H9 (cell line): ENCODE results near the gene COQ7. TPM values are rescaled to one million over a fixed set of nuclear protein-coding genes. Genes with fewer than 3 reads are reported as not detected.
A peak's percentile ranks its signal among the peaks of the same experiment; 100 is the strongest.

ENCODE experiments used
- DNase-seq: peaks from one replicate; pipeline ENCODE4 v3.0.0-alpha.2; 2017
- H2AFZ ChIP-seq: one replicate; pipeline ENCODE4 v1.6.1; 2013; ENCODE audit warnings: mild to moderate bottlenecking, low read length, control low read depth, moderate library complexity
- H2AK5ac ChIP-seq: 2 replicates; pipeline ENCODE4 v1.6.1; 2013; ENCODE audit warnings: low read length, control low read depth, mixed read lengths; ENCODE audit not compliant: insufficient read length
- H2BK120ac ChIP-seq: one replicate; pipeline ENCODE4 v1.6.1; 2013; ENCODE audit warnings: low read depth, mild to moderate bottlenecking, low read length, control low read depth, inconsistent platforms; ENCODE audit not compliant: poor library complexity, severe bottlenecking
- H2BK12ac ChIP-seq: 2 replicates; pipeline ENCODE4 v1.6.1; 2013; ENCODE audit warnings: low read length, control low read depth, mixed read lengths, low read depth; ENCODE audit not compliant: insufficient read length
- H2BK15ac ChIP-seq: 2 replicates; pipeline ENCODE4 v1.6.1; 2013; ENCODE audit warnings: low read depth, low read length, control low read depth
- H2BK20ac ChIP-seq: one replicate; pipeline ENCODE4 v1.6.1; 2013; ENCODE audit warnings: low read depth, mild to moderate bottlenecking, low read length, control low read depth, inconsistent platforms; ENCODE audit not compliant: poor library complexity, severe bottlenecking
- H2BK5ac ChIP-seq: 2 replicates; pipeline ENCODE4 v1.6.1; 2013; ENCODE audit warnings: low read length, control low read depth, mixed read lengths; ENCODE audit not compliant: insufficient read length
- H3K14ac ChIP-seq: 2 replicates; pipeline ENCODE4 v1.6.1; 2013; ENCODE audit warnings: low read length, control low read depth; ENCODE audit not compliant: insufficient read depth
- H3K18ac ChIP-seq: 2 replicates; pipeline ENCODE4 v1.6.1; 2013; ENCODE audit warnings: low read depth, mild to moderate bottlenecking, mixed read lengths, low read length, control low read depth; ENCODE audit not compliant: insufficient read length
- H3K23ac ChIP-seq: 2 replicates; pipeline ENCODE4 v1.6.1; 2013; ENCODE audit warnings: low read length, control low read depth, mixed read lengths, low read depth; ENCODE audit not compliant: insufficient read length
- H3K23me2 ChIP-seq: 2 replicates; pipeline ENCODE4 v1.6.1; 2013; ENCODE audit warnings: low read depth, mild to moderate bottlenecking, mixed read lengths, low read length, control low read depth; ENCODE audit not compliant: insufficient read length, poor library complexity, severe bottlenecking
- H3K27ac ChIP-seq: 2 replicates; pipeline ENCODE4 v1.5.1; 2013; ENCODE audit warnings: low read length, control low read depth, mixed read lengths, low read depth; ENCODE audit not compliant: insufficient read length
- H3K27me3 ChIP-seq: 2 replicates; pipeline ENCODE4 v1.6.1; 2013; ENCODE audit warnings: low read length, control low read depth, inconsistent platforms; ENCODE audit not compliant: insufficient read depth
- H3K4ac ChIP-seq: 2 replicates; pipeline ENCODE4 v1.6.1; 2013; ENCODE audit warnings: low read depth, mild to moderate bottlenecking, control low read depth, inconsistent platforms, low read length, moderate library complexity
- H3K4me1 ChIP-seq: 2 replicates; pipeline ENCODE4 v1.6.1; 2013; ENCODE audit warnings: low read length, control low read depth, inconsistent platforms; ENCODE audit not compliant: insufficient read depth
- H3K4me2 ChIP-seq: 2 replicates; pipeline ENCODE4 v1.6.1; 2013; ENCODE audit warnings: low read length, control low read depth, mixed read lengths; ENCODE audit not compliant: insufficient read length, insufficient read depth
- H3K56ac ChIP-seq: 2 replicates; pipeline ENCODE4 v1.6.1; 2013; ENCODE audit warnings: low read depth, mild to moderate bottlenecking, mixed read lengths, low read length, control low read depth; ENCODE audit not compliant: insufficient read length
- H3K79me1 ChIP-seq: 2 replicates; pipeline ENCODE4 v1.6.1; 2013; ENCODE audit warnings: low read depth, mild to moderate bottlenecking, moderate library complexity, low read length, control low read depth, inconsistent platforms; ENCODE audit not compliant: insufficient read depth, poor library complexity, severe bottlenecking
- H3K79me2 ChIP-seq: 2 replicates; pipeline ENCODE4 v1.6.1; 2013; ENCODE audit warnings: low read length, control low read depth, inconsistent platforms; ENCODE audit not compliant: insufficient read depth
- H3K9ac ChIP-seq: 2 replicates; pipeline ENCODE4 v1.6.1; 2013; ENCODE audit warnings: low read length, control low read depth, mixed read lengths; ENCODE audit not compliant: insufficient read length; ENCODE audit errors: extremely low read depth
- H3K9me3 ChIP-seq: one replicate; pipeline ENCODE4 v1.6.1; 2013; ENCODE audit warnings: low read depth, low read length, inconsistent platforms; ENCODE audit not compliant: control insufficient read depth
- H3T11ph ChIP-seq: one replicate; pipeline ENCODE4 v1.6.1; 2013; ENCODE audit warnings: mild to moderate bottlenecking, low read length, control low read depth, inconsistent platforms
- H4K20me1 ChIP-seq: one replicate; pipeline ENCODE4 v1.6.1; 2013; ENCODE audit not compliant: control insufficient read depth, insufficient read length, insufficient read depth
- H4K5ac ChIP-seq: 2 replicates; pipeline ENCODE4 v1.6.1; 2013; ENCODE audit warnings: low read depth, mild to moderate bottlenecking, mixed read lengths, low read length, control low read depth; ENCODE audit not compliant: insufficient read length
- H4K8ac ChIP-seq: replicated peaks from 2 replicates; pipeline ENCODE4 v1.6.1; 2013; ENCODE audit warnings: low read length, control low read depth, mixed read lengths, low read depth; ENCODE audit not compliant: insufficient read length
- H4K91ac ChIP-seq: 2 replicates; pipeline ENCODE4 v1.6.1; 2013; ENCODE audit warnings: low read depth, mild to moderate bottlenecking, moderate library complexity, mixed read lengths, low read length, control low read depth; ENCODE audit not compliant: insufficient read length
- H3K27ac Mint-ChIP-seq, 3 experiments: 2 replicates in 2 of 3; 3 replicates in 1 of 3; pipeline ENCODE4 v1.8.0; 2020 to 2021; ENCODE audit warnings: mixed read lengths in 3 of 3, mild to moderate bottlenecking in 1 of 3, moderate library complexity in 1 of 3
- H3K27me3 Mint-ChIP-seq: 2 replicates; pipeline ENCODE4 v1.8.0; 2021; ENCODE audit warnings: low read depth, mild to moderate bottlenecking, moderate library complexity, mixed read lengths
- H3K36me3 Mint-ChIP-seq, 3 experiments: 2 replicates in 2 of 3; 3 replicates in 1 of 3; pipeline ENCODE4 v1.8.0; 2020 to 2021; ENCODE audit warnings: low read depth in 3 of 3, mixed read lengths in 3 of 3; ENCODE audit not compliant: insufficient read depth in 1 of 3
- H3K4me1 Mint-ChIP-seq, 2 experiments: 2 replicates each; pipeline ENCODE4 v1.8.0; 2020; ENCODE audit warnings: mixed read lengths in 2 of 2
- H3K4me3 Mint-ChIP-seq, 2 experiments: 2 replicates in 1 of 2; 3 replicates in 1 of 2; pipeline ENCODE4 v1.8.0; 2020 to 2021; ENCODE audit warnings: mild to moderate bottlenecking in 2 of 2, mixed read lengths in 2 of 2, moderate library complexity in 1 of 2
- H3K9me3 Mint-ChIP-seq, 2 experiments: 2 replicates in 1 of 2; 3 replicates in 1 of 2; pipeline ENCODE4 v1.8.0; 2020; ENCODE audit warnings: mild to moderate bottlenecking in 2 of 2, mixed read lengths in 2 of 2, moderate library complexity in 1 of 2
- WGBS: extraction: QIAGEN DNeasy Blood & Tissue Kit; methylation state at CpG from one replicate; pipeline ENCODE4 v1.1.7; 2013; ENCODE audit warnings: missing lambda C conversion rate, low lambda C conversion rate, mixed read lengths; ENCODE audit not compliant: insufficient read length; ENCODE audit errors: extremely low coverage; 5-methylcytosine and 5-hydroxymethylcytosine counted together
- total RNA-seq: library from RNA; stranded (reverse); gene quantifications from 2 replicates; pipeline ENCODE4 v1.2.1, GENCODE V29; 2021
- TF ChIP-seq, protein P1 (sequence below): fragments of 200-600 bp; sonication (generic); conservative IDR thresholded peaks from 3 replicates; pipeline ENCODE4 v1.8.0; 2021; ENCODE audit warnings: antibody characterized with exemption, mild to moderate bottlenecking

The COQ7 gene
- total RNA-seq, 1 experiment from 2014 or later, result 29.6 TPM

DNA sequence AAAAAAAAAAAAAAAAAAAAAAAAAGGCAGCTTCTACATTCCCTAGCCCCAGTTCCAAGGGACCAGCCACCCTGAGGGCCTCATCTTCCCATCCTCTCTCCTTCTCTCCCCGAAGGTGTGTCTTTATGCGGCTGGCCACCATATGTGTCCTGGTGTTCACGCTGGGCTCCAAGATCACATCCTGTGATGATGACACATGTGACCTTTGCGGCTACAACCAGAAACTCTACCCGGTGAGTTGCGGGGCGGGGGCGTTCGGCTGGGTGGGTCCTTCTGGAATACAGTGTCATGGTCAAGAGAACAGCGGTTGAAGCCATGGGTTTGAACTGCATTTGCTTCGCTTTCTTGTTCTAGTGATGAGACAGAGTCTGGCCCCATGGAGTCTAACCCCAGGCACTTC lies 22.6 kb upstream of the COQ7 start:
- Histone ChIP-seq H3K23ac (no peak overlapping the region), H3K56ac (no peak overlapping the region), H4K8ac (no peak overlapping the region), H3K27me3 (no peaks in the 10 kb centered on the region), H3K18ac (no peak overlapping the region), H3K9ac (no peak overlapping the region), H3K79me1 (no peaks in the 10 kb centered on the region), H4K91ac (no peak overlapping the region), H3K9me3 (no peaks in the 10 kb centered on the region), H3K4me2 (no peak overlapping the region), H4K5ac (no peak overlapping the region), H2BK5ac (no peak overlapping the region), H3K4me1 (no peaks in the 10 kb centered on the region), H3K14ac (no peak overlapping the region), H2BK12ac (no peak overlapping the region), H3K4ac (no peak overlapping the region), H2BK20ac (no peak overlapping the region), H2AFZ (no peak overlapping the region), H2BK15ac (no peak overlapping the region), H3T11ph (no peak overlapping the region), H3K23me2 (no peaks in the 10 kb centered on the region), H2BK120ac (no peak overlapping the region), H3K79me2 (no peaks in the 10 kb centered on the region), H4K20me1 (no peaks in the 10 kb centered on the region), H3K27ac (no peak overlapping the region), H2AK5ac (no peak overlapping the region)
- DNase-seq, result no peak
- TF ChIP-seq, protein P1, sequence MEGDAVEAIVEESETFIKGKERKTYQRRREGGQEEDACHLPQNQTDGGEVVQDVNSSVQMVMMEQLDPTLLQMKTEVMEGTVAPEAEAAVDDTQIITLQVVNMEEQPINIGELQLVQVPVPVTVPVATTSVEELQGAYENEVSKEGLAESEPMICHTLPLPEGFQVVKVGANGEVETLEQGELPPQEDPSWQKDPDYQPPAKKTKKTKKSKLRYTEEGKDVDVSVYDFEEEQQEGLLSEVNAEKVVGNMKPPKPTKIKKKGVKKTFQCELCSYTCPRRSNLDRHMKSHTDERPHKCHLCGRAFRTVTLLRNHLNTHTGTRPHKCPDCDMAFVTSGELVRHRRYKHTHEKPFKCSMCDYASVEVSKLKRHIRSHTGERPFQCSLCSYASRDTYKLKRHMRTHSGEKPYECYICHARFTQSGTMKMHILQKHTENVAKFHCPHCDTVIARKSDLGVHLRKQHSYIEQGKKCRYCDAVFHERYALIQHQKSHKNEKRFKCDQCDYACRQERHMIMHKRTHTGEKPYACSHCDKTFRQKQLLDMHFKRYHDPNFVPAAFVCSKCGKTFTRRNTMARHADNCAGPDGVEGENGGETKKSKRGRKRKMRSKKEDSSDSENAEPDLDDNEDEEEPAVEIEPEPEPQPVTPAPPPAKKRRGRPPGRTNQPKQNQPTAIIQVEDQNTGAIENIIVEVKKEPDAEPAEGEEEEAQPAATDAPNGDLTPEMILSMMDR, result no peak
- H3K36me3 Mint-ChIP-seq, result peaks cover 0 to 22% (median 21%) of the 10 kb centered on the region in 3 experiments; a peak in 6 of 7 replicates
- WGBS, result no CpG with 5 or more reads among the region's 11 CpGs
- no peak overlapping the region for H3K4me3 Mint-ChIP-seq
- H3K27me3 Mint-ChIP-seq, result no peaks in the 10 kb centered on the region
- H3K27ac Mint-ChIP-seq, result peak overlapping the region in 1 of 3 experiments; percentile 47; a peak in 1 of 7 replicates
- H3K9me3 Mint-ChIP-seq, result no peaks in the 10 kb centered on the region
- H3K4me1 Mint-ChIP-seq, result no peaks in the 10 kb centered on the region
